CD4-positive, alpha-beta T cell treated with Interleukin-10 for 1 hour (primary cell): Measurements from ENCODE around the gene MTX2.

ENCODE experiments used
- DNase-seq: peaks from one replicate; pipeline ENCODE4 v3.0.0-alpha.2; 2020

The MTX2 gene

DNA sequence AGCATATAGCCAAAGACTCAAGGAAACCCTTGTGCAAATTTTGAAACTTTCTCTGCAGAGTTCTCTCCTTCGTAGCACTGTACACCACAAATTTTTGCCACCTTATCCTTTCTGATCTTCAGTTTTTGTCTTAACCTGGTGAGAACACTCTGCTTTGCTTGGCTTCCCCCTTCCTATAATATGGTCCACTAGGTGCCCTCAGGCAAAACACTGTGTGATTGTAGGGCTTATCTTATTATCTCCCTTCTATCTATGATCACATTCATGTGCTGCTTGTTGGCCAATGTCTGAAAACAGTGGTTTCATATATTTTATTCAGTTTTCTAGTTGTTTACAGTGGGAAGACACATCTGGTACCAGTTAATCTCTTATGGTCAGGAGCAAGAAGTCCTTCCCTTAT is 111.1 kb downstream of the MTX2 start:
- no peak for DNase-seq

DNA sequence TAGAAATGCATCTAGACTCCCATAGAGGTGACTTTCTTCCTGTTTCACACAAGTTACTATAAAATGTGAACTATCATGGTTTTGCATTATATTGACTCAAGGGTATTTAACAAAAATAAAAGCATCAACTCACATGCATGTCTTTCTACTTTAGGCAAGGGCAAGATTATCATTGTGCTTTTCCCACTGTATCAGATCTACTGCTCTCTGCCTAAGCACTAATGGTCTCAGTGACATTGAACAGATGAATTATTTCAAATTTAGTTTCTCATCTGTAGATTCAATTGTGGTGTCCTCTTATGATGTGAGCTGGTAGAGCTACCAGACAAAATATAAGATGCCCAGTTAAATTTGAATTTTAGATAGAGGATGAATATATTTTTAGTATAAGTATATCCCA is 113.9 kb downstream of the MTX2 start:
- DNase-seq, result no peak

GRCh38 chr2:176383836-176384442 is 114.7 kb downstream of the MTX2 start:
- DNase-seq, result no peak

GRCh38 chr2:176385219-176385759 is 116.0 kb downstream of the MTX2 start:
- no peak for DNase-seq

DNA sequence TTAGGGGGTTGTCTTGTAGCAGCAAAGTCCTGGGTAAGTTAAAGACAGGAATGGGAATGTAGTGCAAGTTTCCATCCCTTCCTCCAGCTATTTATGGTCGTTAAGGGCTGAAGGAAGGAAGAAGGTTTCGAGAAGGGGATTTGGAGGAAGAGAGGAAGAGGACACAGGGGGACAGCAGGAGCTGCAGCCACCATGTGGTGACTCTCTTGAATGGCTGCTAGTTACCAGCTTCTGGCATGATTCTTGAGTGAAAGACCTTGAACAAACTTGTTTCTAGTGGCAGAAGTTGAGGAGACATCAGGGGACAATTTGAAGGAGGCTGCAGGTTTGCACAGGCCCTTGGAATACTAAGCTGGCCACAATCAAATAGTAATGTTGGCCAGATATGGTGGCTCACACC is 116.6 kb downstream of the MTX2 start:
- DNase-seq, result no peak
